HEK293 (cell line): ENCODE measurements around the gene FHL1.

Experiments
- CTCF ChIA-PET: fragments of 350-600 bp; formaldehyde crosslinking; extraction: SDS; loops from one replicate; lab custom pipeline; 2021; ENCODE audit warnings: antibody characterized with exemption; lab: Yijun Ruan, JAX
- POLR2A ChIA-PET: fragments of 300-600 bp; formaldehyde crosslinking; extraction: SDS; loops from one replicate; lab custom pipeline; 2020; ENCODE audit warnings: antibody characterized with exemption, inconsistent platforms; lab: Yijun Ruan, JAX
- H3K27ac ChIP-seq: fragments of 200-500 bp; sonication (Bioruptor generic); 2 replicates; pipeline ENCODE4 v1.5.1; 2014; ENCODE audit warnings: low read depth, low read length, control low read depth, inconsistent platforms; ENCODE audit errors: extremely low read depth
- H3K36me3 ChIP-seq, 2 experiments: fragments of 200-500 bp in 1 of 2; sonication (Bioruptor generic) in 1 of 2; 1 replicate in 1 of 2; 2 replicates in 1 of 2; pipeline ENCODE4 v1.5.1; 2014 to 2017; ENCODE audit warnings: inconsistent platforms in 2 of 2, low read length in 2 of 2; ENCODE audit not compliant: control insufficient read depth in 2 of 2, insufficient read depth in 1 of 2
- H3K4me1 ChIP-seq: fragments of 200-500 bp; sonication (Bioruptor generic); 2 replicates; pipeline ENCODE4 v1.5.1; 2014; ENCODE audit warnings: mild to moderate bottlenecking, low read length, inconsistent platforms; ENCODE audit not compliant: control insufficient read depth, insufficient read depth
- H3K4me3 ChIP-seq: 2 replicates; pipeline ENCODE4 v1.5.1; 2011; ENCODE audit warnings: low read depth, mild to moderate bottlenecking, control low read depth, low read length, moderate library complexity
- H3K9me3 ChIP-seq: fragments of 200-500 bp; sonication (Bioruptor generic); 2 replicates; pipeline ENCODE4 v1.5.1; 2014; ENCODE audit warnings: low read depth, low read length, inconsistent platforms; ENCODE audit not compliant: control insufficient read depth, insufficient read depth
- EGR2 ChIP-seq: fragments of 450-650 bp; formaldehyde crosslinking; IDR thresholded peaks from 2 replicates; pipeline ENCODE4 v1.5.1; 2016; ENCODE audit warnings: low read depth, missing biosample characterization, missing genetic modification characterization
- GLIS1 ChIP-seq: fragments of 450-650 bp; formaldehyde crosslinking; IDR thresholded peaks from 2 replicates; pipeline ENCODE4 v1.5.1; 2016; ENCODE audit warnings: missing biosample characterization, missing genetic modification characterization
- MZF1 ChIP-seq: fragments of 450-650 bp; formaldehyde crosslinking; IDR thresholded peaks from 2 replicates; pipeline ENCODE4 v1.5.1; 2017; ENCODE audit warnings: missing biosample characterization, missing genetic modification characterization, borderline replicate concordance
- RBAK ChIP-seq: fragments of 450-650 bp; formaldehyde crosslinking; IDR thresholded peaks from 2 replicates; pipeline ENCODE4 v1.5.1; 2016; ENCODE audit warnings: missing biosample characterization, missing genetic modification characterization
- SCRT1 ChIP-seq: fragments of 450-650 bp; formaldehyde crosslinking; IDR thresholded peaks from 2 replicates; pipeline ENCODE4 v1.5.1; 2016; ENCODE audit warnings: missing biosample characterization, missing genetic modification characterization, borderline replicate concordance
- ZFP3 ChIP-seq: fragments of 450-650 bp; formaldehyde crosslinking; IDR thresholded peaks from 2 replicates; pipeline ENCODE4 v1.5.1; 2016; ENCODE audit warnings: low read depth, missing biosample characterization, missing genetic modification characterization
- ZNF155 ChIP-seq: fragments of 450-650 bp; formaldehyde crosslinking; IDR thresholded peaks from 2 replicates; pipeline ENCODE4 v1.5.1; 2016; ENCODE audit warnings: missing biosample characterization, missing genetic modification characterization
- ZNF202 ChIP-seq: fragments of 450-650 bp; formaldehyde crosslinking; IDR thresholded peaks from 2 replicates; pipeline ENCODE4 v1.5.1; 2016; ENCODE audit warnings: missing biosample characterization, missing genetic modification characterization, borderline replicate concordance
- ZNF292 ChIP-seq: fragments of 450-650 bp; formaldehyde crosslinking; IDR thresholded peaks from 2 replicates; pipeline ENCODE4 v1.5.1; 2016; ENCODE audit warnings: low read depth, missing biosample characterization, missing genetic modification characterization, borderline replicate concordance
- ZNF48 ChIP-seq: fragments of 450-650 bp; formaldehyde crosslinking; IDR thresholded peaks from 2 replicates; pipeline ENCODE4 v1.5.1; 2016; ENCODE audit warnings: missing biosample characterization, missing genetic modification characterization
- ZSCAN30 ChIP-seq: fragments of 450-650 bp; IDR thresholded peaks from 2 replicates; pipeline ENCODE4 v1.5.1; 2018; ENCODE audit warnings: missing biosample characterization, mild to moderate bottlenecking, missing genetic modification characterization, moderate library complexity
- TF ChIP-seq, protein P1 (sequence below): fragments of 450-650 bp; formaldehyde crosslinking; IDR thresholded peaks from 2 replicates; pipeline ENCODE4 v1.5.1; 2016; ENCODE audit warnings: missing biosample characterization, missing genetic modification characterization, borderline replicate concordance
- TF ChIP-seq, protein P2 (sequence below): fragments of 450-650 bp; formaldehyde crosslinking; IDR thresholded peaks from 2 replicates; pipeline ENCODE4 v1.5.1; 2016; ENCODE audit warnings: missing biosample characterization, missing genetic modification characterization, low read depth
- TF ChIP-seq, protein P3 (sequence below): fragments of 450-650 bp; formaldehyde crosslinking; IDR thresholded peaks from 2 replicates; pipeline ENCODE4 v1.5.1; 2016; ENCODE audit warnings: missing biosample characterization, missing genetic modification characterization
- TF ChIP-seq, protein P4 (sequence below): fragments of 450-650 bp; formaldehyde crosslinking; IDR thresholded peaks from 2 replicates; pipeline ENCODE4 v1.5.1; 2016; ENCODE audit warnings: missing biosample characterization, missing genetic modification characterization
- TF ChIP-seq, protein P5 (sequence below): fragments of 450-650 bp; IDR thresholded peaks from 2 replicates; pipeline ENCODE4 v1.5.1; 2018; ENCODE audit warnings: missing biosample characterization, missing genetic modification characterization

The FHL1 gene

DNA sequence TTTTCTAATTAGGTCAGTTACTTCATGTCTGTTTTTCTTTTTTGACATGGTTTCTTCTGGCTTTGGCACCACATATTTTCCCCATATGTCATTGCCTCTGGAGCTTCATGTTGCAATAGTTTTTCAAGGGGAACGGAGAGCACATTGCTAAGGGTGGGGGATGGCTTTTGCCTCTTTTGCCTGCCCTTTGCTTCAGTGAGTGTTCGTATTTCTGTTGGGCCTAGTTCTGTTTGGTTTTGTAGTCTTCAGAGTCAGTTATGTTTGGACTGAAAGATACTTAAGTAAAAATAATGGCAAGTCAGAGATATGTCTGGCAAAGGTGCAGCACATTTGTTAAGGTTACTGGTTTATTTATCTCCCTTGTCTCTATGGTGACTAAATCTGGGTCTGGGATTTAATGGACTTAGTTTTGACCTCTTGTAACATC lies 29.1 kb downstream of the FHL1 start:
- TF ChIP-seq, protein P1, sequence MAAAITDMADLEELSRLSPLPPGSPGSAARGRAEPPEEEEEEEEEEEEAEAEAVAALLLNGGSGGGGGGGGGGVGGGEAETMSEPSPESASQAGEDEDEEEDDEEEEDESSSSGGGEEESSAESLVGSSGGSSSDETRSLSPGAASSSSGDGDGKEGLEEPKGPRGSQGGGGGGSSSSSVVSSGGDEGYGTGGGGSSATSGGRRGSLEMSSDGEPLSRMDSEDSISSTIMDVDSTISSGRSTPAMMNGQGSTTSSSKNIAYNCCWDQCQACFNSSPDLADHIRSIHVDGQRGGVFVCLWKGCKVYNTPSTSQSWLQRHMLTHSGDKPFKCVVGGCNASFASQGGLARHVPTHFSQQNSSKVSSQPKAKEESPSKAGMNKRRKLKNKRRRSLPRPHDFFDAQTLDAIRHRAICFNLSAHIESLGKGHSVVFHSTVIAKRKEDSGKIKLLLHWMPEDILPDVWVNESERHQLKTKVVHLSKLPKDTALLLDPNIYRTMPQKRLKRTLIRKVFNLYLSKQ (tag by site-specific recombination) = no peak
- no peak for TF ChIP-seq ZFP3 (tag by site-specific recombination)
- TF ChIP-seq ZNF292 (tag by site-specific recombination) = no peak
- TF ChIP-seq, protein P2, sequence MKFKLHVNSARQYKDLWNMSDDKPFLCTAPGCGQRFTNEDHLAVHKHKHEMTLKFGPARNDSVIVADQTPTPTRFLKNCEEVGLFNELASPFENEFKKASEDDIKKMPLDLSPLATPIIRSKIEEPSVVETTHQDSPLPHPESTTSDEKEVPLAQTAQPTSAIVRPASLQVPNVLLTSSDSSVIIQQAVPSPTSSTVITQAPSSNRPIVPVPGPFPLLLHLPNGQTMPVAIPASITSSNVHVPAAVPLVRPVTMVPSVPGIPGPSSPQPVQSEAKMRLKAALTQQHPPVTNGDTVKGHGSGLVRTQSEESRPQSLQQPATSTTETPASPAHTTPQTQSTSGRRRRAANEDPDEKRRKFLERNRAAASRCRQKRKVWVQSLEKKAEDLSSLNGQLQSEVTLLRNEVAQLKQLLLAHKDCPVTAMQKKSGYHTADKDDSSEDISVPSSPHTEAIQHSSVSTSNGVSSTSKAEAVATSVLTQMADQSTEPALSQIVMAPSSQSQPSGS (tag by site-specific recombination) = no peak
- no peak for TF ChIP-seq SCRT1 (tag by site-specific recombination)
- TF ChIP-seq ZSCAN30 (tag by site-specific recombination) = no peak
- TF ChIP-seq, protein P3, sequence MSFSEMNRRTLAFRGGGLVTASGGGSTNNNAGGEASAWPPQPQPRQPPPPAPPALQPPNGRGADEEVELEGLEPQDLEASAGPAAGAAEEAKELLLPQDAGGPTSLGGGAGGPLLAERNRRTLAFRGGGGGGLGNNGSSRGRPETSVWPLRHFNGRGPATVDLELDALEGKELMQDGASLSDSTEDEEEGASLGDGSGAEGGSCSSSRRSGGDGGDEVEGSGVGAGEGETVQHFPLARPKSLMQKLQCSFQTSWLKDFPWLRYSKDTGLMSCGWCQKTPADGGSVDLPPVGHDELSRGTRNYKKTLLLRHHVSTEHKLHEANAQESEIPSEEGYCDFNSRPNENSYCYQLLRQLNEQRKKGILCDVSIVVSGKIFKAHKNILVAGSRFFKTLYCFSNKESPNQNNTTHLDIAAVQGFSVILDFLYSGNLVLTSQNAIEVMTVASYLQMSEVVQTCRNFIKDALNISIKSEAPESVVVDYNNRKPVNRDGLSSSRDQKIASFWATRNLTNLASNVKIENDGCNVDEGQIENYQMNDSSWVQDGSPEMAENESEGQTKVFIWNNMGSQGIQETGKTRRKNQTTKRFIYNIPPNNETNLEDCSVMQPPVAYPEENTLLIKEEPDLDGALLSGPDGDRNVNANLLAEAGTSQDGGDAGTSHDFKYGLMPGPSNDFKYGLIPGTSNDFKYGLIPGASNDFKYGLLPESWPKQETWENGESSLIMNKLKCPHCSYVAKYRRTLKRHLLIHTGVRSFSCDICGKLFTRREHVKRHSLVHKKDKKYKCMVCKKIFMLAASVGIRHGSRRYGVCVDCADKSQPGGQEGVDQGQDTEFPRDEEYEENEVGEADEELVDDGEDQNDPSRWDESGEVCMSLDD (tag by site-specific recombination) = no peak
- no peak for TF ChIP-seq GLIS1
- TF ChIP-seq, protein P4, sequence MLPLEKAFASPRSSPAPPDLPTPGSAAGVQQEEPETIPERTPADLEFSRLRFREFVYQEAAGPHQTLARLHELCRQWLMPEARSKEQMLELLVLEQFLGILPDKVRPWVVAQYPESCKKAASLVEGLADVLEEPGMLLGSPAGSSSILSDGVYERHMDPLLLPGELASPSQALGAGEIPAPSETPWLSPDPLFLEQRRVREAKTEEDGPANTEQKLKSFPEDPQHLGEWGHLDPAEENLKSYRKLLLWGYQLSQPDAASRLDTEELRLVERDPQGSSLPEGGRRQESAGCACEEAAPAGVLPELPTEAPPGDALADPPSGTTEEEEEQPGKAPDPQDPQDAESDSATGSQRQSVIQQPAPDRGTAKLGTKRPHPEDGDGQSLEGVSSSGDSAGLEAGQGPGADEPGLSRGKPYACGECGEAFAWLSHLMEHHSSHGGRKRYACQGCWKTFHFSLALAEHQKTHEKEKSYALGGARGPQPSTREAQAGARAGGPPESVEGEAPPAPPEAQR (tag by site-specific recombination) = no peak
- no peak for TF ChIP-seq MZF1 (tag by site-specific recombination)
- TF ChIP-seq EGR2 = no peak
- no peak for TF ChIP-seq ZNF202
- H3K27ac ChIP-seq = no peak overlapping the region
- H3K9me3 ChIP-seq = no peaks in the 10 kb centered on the region
- ChIA-PET CTCF (interaction anchor here (1.1 kb wide), 2 partner anchors 11 to 507 kb away, joined by 3 read pairs; no protein-coding TSS in a partner anchor), POLR2A (no interaction called here)
- H3K4me3 ChIP-seq = no peak overlapping the region
- no peaks in the 10 kb centered on the region for H3K4me1 ChIP-seq
- peaks cover 6 to 8% of the 10 kb centered on the region in 2 experiments for H3K36me3 ChIP-seq

DNA sequence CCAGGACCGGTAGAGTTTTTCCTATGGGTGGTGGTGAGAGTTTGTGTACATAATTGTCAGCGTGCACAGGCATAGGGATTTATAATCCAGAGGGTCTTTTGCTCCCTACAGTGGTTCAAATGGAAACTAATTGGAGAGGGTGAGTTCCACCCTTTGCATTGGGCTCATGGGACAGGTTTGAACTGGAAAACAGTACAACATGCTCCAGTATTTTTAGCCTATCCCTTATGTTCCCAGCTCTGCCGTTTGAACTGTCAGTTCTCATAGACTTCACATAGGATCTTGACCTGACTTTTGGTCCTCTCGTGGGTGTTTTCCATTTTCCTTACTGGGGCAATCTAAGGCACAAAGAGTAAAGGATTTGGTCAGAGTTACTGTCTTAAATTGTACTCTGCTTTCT lies 31.8 kb downstream of the FHL1 start:
- ChIA-PET POLR2A (no interaction called here), CTCF (no interaction called here)
- H3K36me3 ChIP-seq = peaks cover 0 to 7% of the 10 kb centered on the region in 2 experiments
- H3K4me3 ChIP-seq = no peak overlapping the region
- no peaks in the 10 kb centered on the region for H3K9me3 ChIP-seq
- no peak for TF ChIP-seq ZNF155 (tag by site-specific recombination)
- H3K27ac ChIP-seq = no peak overlapping the region
- H3K4me1 ChIP-seq = peaks cover 10% of the 10 kb centered on the region

DNA sequence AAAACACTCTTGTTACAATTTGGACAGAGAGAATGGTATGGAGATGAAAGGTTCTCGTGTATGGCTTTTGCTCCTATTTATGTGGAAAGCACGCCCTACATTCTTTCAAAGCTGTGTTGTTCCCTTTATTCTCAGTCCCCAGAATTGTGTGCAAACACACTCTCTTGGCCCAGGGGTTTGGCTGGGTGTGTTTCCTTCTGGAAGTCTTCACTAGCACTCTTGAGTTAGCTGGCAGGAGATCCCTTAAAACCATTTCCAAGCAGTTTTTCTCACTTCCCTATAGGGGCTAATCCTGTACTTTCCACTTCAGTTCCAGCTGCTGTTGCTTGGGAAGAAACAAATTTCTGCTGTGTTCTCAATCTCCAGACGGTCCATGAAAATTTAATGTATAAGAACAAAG lies 35.1 kb downstream of the FHL1 start:
- ChIA-PET CTCF (interaction anchor here (0.6 kb wide), 1 partner anchor 172 kb away, joined by 4 read pairs; no protein-coding TSS in a partner anchor), POLR2A (interaction anchor here (0.6 kb wide), 1 partner anchor 131 kb away, joined by 3 read pairs; no protein-coding TSS in a partner anchor)
- Histone ChIP-seq H3K4me3 (no peak overlapping the region), H3K9me3 (no peaks in the 10 kb centered on the region), H3K4me1 (peaks cover 22% of the 10 kb centered on the region), H3K36me3 (peaks cover 0 to 5% of the 10 kb centered on the region in 2 experiments; a peak in 2 of 3 replicates), H3K27ac (no peak overlapping the region)
- TF ChIP-seq ZNF48 (tag by site-specific recombination) (no peak), RBAK (tag by site-specific recombination) (no peak)
- TF ChIP-seq, protein P5, sequence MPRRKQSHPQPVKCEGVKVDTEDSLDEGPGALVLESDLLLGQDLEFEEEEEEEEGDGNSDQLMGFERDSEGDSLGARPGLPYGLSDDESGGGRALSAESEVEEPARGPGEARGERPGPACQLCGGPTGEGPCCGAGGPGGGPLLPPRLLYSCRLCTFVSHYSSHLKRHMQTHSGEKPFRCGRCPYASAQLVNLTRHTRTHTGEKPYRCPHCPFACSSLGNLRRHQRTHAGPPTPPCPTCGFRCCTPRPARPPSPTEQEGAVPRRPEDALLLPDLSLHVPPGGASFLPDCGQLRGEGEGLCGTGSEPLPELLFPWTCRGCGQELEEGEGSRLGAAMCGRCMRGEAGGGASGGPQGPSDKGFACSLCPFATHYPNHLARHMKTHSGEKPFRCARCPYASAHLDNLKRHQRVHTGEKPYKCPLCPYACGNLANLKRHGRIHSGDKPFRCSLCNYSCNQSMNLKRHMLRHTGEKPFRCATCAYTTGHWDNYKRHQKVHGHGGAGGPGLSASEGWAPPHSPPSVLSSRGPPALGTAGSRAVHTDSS (tag by site-specific recombination) = no peak
